ENCODE measurements around the gene PRKAR2B.
"Not testable (repeated sequence)": the region's sequence is repeated elsewhere in the genome, so short reads cannot be mapped to it uniquely, and the experiment has no call there.

Gene PRKAR2B

GRCh38 chr7:107046491-107047259 is 2.2 kb downstream of the PRKAR2B start:
- DNase-seq (ENCODE audit: low read depth), result no peak
- no peak overlapping the region for H3K4me3 ChIP-seq (ENCODE audit: control insufficient read depth, low read depth, low read length)
- TF ChIP-seq, protein P1, sequence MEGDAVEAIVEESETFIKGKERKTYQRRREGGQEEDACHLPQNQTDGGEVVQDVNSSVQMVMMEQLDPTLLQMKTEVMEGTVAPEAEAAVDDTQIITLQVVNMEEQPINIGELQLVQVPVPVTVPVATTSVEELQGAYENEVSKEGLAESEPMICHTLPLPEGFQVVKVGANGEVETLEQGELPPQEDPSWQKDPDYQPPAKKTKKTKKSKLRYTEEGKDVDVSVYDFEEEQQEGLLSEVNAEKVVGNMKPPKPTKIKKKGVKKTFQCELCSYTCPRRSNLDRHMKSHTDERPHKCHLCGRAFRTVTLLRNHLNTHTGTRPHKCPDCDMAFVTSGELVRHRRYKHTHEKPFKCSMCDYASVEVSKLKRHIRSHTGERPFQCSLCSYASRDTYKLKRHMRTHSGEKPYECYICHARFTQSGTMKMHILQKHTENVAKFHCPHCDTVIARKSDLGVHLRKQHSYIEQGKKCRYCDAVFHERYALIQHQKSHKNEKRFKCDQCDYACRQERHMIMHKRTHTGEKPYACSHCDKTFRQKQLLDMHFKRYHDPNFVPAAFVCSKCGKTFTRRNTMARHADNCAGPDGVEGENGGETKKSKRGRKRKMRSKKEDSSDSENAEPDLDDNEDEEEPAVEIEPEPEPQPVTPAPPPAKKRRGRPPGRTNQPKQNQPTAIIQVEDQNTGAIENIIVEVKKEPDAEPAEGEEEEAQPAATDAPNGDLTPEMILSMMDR (IDR thresholded peaks at IDR 0.05; ENCODE audit: control insufficient read depth, insufficient read depth, low read depth, low read length, missing control alignments), result no peak

DNA sequence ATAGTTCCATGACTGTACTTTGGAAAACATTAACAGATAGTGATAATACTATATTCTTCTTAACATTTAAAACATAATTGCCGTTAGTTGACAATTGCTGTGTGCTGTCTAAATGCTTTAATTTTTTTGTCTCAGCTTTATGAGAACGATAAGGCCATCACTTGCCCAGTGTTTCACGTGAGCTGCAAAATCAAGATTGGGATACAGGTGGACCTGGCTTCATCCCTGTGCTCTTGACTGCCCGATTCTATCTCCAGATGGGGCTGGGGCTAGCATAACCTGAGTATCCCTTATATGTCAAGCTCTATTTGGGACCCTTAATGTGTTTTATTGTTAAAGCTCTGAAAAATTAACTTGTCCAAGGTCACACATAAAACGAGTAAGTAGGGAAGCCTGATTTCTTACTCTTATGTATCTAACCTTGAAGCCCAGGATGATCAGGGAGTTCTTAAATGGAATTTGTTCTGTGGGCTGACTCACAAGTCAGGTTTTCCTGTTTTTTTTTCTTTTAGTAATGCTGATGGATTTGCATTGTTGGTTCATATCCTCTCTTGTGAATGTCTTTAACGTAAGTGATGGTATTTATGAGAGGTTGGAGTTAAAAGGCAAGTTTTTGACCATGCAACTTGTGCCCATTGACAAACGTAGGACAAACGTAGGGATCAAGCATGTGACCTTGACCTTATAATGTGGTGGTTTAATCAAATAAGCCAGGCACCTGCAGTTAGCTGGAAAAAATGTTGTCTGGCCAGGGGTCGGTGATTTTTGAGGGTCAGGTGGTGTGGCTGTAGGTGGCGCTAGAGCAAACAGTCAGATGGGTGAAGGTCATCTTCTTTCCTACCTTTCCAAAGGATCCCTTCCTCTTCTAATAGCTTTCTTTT is 3.6 kb downstream of the PRKAR2B start:
- no peak for DNase-seq (ENCODE audit: low read depth)
- TF ChIP-seq, protein P1 (IDR thresholded peaks at IDR 0.05; ENCODE audit: control insufficient read depth, insufficient read depth, low read depth, low read length, missing control alignments), result no peak
- no peak overlapping the region for H3K4me3 ChIP-seq (ENCODE audit: control insufficient read depth, low read depth, low read length)

DNA sequence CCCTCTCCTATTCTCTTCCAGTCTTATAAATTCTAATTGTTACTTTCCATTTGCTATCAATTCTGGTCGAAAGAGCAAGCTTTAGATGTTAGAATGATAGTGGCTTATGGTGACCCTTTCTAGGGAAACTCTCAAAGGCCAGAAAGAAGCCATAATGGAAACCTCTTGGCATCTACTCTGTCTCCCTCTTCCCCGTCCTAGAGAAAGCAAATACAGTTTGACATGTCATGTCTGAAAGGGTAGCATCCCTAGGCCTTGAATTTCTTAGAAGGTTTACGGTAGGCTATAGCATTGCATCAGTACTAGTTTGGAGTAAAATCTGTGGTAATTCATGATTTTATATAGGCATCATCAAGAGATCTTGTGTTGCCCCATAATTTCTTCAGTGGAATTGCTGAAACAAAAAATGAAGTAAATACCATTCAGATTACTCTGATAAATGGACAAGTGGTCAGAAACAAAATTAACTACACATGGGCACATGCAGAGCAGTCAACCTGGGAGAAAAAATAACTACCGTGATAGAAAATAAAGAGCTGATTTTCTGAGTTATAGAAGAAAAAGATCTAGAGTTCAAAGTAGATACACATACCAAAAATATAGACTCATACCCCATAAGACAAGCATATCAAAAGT is 4.4 kb downstream of the PRKAR2B start:
- TF ChIP-seq, protein P1 (IDR thresholded peaks at IDR 0.05; ENCODE audit: control insufficient read depth, insufficient read depth, low read depth, low read length, missing control alignments), result no peak
- no peak for DNase-seq (ENCODE audit: low read depth)
- no peak overlapping the region for H3K4me3 ChIP-seq (ENCODE audit: control insufficient read depth, low read depth, low read length)

GRCh38 chr7:107049480-107049879 is 5.0 kb downstream of the PRKAR2B start:
- TF ChIP-seq, protein P1 (IDR thresholded peaks at IDR 0.05; ENCODE audit: control insufficient read depth, insufficient read depth, low read depth, low read length, missing control alignments), result no peak
- no peak overlapping the region for H3K4me3 ChIP-seq (ENCODE audit: control insufficient read depth, low read depth, low read length)
- DNase-seq (ENCODE audit: low read depth), result no peak

GRCh38 chr7:107049971-107050532 is 5.5 kb downstream of the PRKAR2B start:
- no peak overlapping the region for H3K4me3 ChIP-seq (ENCODE audit: control insufficient read depth, low read depth, low read length)
- no peak for DNase-seq (ENCODE audit: low read depth)
- TF ChIP-seq, protein P1 (IDR thresholded peaks at IDR 0.05; ENCODE audit: control insufficient read depth, insufficient read depth, low read depth, low read length, missing control alignments), result no peak

DNA sequence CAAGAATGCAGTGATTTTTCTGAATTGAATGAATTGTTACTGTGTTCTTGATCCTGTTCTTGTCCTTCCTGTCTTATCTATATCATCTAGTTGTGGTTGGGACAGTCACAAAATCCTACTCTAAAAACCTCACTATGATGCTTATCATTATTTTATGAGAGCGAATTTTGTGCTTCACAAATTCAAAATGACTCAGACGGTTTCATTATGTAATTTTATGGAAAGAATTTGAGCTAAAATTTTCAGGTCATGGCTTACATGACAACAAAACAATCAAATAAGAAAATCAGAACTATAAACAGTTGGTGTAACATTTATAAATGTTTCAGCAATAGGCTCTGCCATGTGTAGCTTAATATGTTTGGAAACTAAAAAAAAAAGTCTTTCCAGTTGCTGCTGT is 6.9 kb downstream of the PRKAR2B start:
- TF ChIP-seq, protein P1 (IDR thresholded peaks at IDR 0.05; ENCODE audit: control insufficient read depth, insufficient read depth, low read depth, low read length, missing control alignments), result no peak

GRCh38 chr7:107054965-107055364 is 10.5 kb downstream of the PRKAR2B start:
- DNase-seq (ENCODE audit: low read depth); H3K4me3 ChIP-seq (ENCODE audit: control insufficient read depth, low read depth, low read length): not testable (repeated sequence)

More for the DNA sequence above, 6.9 kb downstream of the PRKAR2B start:
- H3K4me3 ChIP-seq (ENCODE audit: control insufficient read depth, low read depth, low read length), result no peak overlapping the region
- DNase-seq (ENCODE audit: low read depth), result peak; percentile 23

DNA sequence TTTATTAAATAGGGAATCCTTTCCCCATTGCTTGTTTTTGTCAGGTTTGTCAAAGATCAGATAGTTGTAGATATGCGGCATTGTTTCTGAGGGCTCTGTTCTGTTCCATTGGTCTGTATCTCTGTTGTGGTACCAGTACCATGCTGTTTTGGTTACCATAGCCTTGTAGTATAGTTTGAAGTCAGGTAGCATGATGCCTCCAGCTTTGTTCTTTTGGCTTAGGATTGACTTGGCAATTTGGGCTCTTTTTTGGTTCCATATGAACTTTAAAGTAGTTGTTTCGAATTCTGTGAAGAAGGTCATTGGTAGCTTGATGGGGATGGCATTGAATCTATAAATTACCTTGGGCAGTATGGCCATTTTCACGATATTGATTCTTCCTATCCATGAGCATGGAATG is 11.6 kb downstream of the PRKAR2B start:
- DNase-seq (ENCODE audit: low read depth); H3K4me3 ChIP-seq (ENCODE audit: control insufficient read depth, low read depth, low read length): not testable (repeated sequence)

All from AG09309 (cell line).